Keratinocyte (primary cell): ENCODE results near the gene PLCD4. TPM values are rescaled to one million over a fixed set of nuclear protein-coding genes. Genes with fewer than 3 reads are reported as not detected.

Experiments used
- DNase-seq: peaks from one replicate; pipeline ENCODE4 v3.0.0-alpha.2; 2011; ENCODE audit warnings: low read depth, missing footprints, low spot score
- FAIRE-seq: peaks from 2 replicates; lab custom pipeline; 2011; peaks lifted over from hg19 to GRCh38; lab: Jason Lieb, UNC
- H2AFZ ChIP-seq: 2 replicates; pipeline ENCODE4 v1.6.0; 2012; ENCODE audit warnings: low read length, control low read depth, inconsistent platforms; ENCODE audit not compliant: control insufficient read depth
- H3K27ac ChIP-seq: 2 replicates; pipeline ENCODE4 v1.5.1; 2011; ENCODE audit warnings: low read length; ENCODE audit not compliant: control insufficient read depth, insufficient read depth
- H3K27me3 ChIP-seq: 3 replicates; pipeline ENCODE4 v1.6.0; 2011; ENCODE audit warnings: low read length; ENCODE audit not compliant: control insufficient read depth, insufficient read depth; ENCODE audit errors: extremely low read depth
- H3K36me3 ChIP-seq, 2 experiments: 2 replicates in 1 of 2; 3 replicates in 1 of 2; pipeline ENCODE4 v1.5.1; 2011; ENCODE audit warnings: low read length in 2 of 2, mild to moderate bottlenecking in 1 of 2; ENCODE audit not compliant: control insufficient read depth in 2 of 2, insufficient read depth in 2 of 2; ENCODE audit errors: extremely low read depth in 1 of 2
- H3K4me1 ChIP-seq: 3 replicates; pipeline ENCODE4 v1.5.1; 2011; ENCODE audit warnings: low read length; ENCODE audit not compliant: control insufficient read depth, insufficient read depth; ENCODE audit errors: extremely low read depth
- H3K4me2 ChIP-seq: 3 replicates; pipeline ENCODE4 v1.6.0; 2011; ENCODE audit warnings: low read depth, low read length; ENCODE audit not compliant: control insufficient read depth, insufficient read depth; ENCODE audit errors: extremely low read depth
- H3K4me3 ChIP-seq, 3 experiments: fragments of 200-600 bp in 1 of 3; sonication (generic) in 1 of 3; 2 replicates in 2 of 3; 3 replicates in 1 of 3; pipeline ENCODE4 v1.5.1; 2011 to 2016; ENCODE audit warnings: low read length in 3 of 3, mild to moderate bottlenecking in 3 of 3, control low read depth in 2 of 3, inconsistent platforms in 1 of 3, low read depth in 1 of 3, mixed read lengths in 1 of 3, mixed run types in 1 of 3, moderate library complexity in 1 of 3; ENCODE audit not compliant: control insufficient read depth in 2 of 3, insufficient read depth in 2 of 3; ENCODE audit errors: extremely low read depth in 1 of 3
- H3K79me2 ChIP-seq: 2 replicates; pipeline ENCODE4 v1.6.0; 2012; ENCODE audit warnings: low read length; ENCODE audit not compliant: control insufficient read depth, insufficient read depth
- H3K9ac ChIP-seq: 3 replicates; pipeline ENCODE4 v1.6.0; 2011; ENCODE audit warnings: low read length; ENCODE audit not compliant: control insufficient read depth, insufficient read depth; ENCODE audit errors: extremely low read depth
- H3K9me1 ChIP-seq: 3 replicates; pipeline ENCODE4 v1.6.0; 2011; ENCODE audit warnings: low read length; ENCODE audit not compliant: control insufficient read depth, insufficient read depth; ENCODE audit errors: extremely low read depth
- H3K9me3 ChIP-seq: 2 replicates; pipeline ENCODE4 v1.5.1; 2012; ENCODE audit warnings: low read depth, low read length; ENCODE audit not compliant: control insufficient read depth
- H4K20me1 ChIP-seq: 3 replicates; pipeline ENCODE4 v1.6.0; 2011; ENCODE audit warnings: low read length; ENCODE audit not compliant: control insufficient read depth, insufficient read depth; ENCODE audit errors: extremely low read depth
- EZH2 ChIP-seq: IDR thresholded peaks from one replicate; pipeline ENCODE4 v1.6.1; 2012; ENCODE audit warnings: inconsistent platforms, mild to moderate bottlenecking, low read length, moderate library complexity
- dilution Hi-C: fragments of 300-500 bp; cut with MboI; formaldehyde crosslinking; loops from one replicate; pipeline ENCODE4 v1.7.0; 2020; ENCODE audit warnings: low sequenced_read_pairs; ENCODE audit not compliant: extremely low pct_ligation_motif_present
- polyA plus RNA-seq, 5 experiments: library from polyadenylated mRNA; depleted of rRNA in 3 of 5; stranded (reverse) in 3 of 5; stranded (forward) in 1 of 5; unstranded in 1 of 5; fragments of >200 nt; gene quantifications; 1 replicate in 1 of 5; 2 replicates in 3 of 5; 3 replicates in 1 of 5; pipeline versions ENCODE4 v1.2.1 to v1.2.3, GENCODE V29; 2011 to 2012; ENCODE audit warnings: missing spikeins in 2 of 5, low read depth in 1 of 5, low replicate concordance in 1 of 5
- TF ChIP-seq, protein P1 (sequence below), 3 experiments: IDR thresholded peaks in 1 of 3; conservative IDR thresholded peaks in 1 of 3; optimal IDR thresholded peaks in 1 of 3; 2 replicates in 2 of 3; 3 replicates in 1 of 3; pipeline versions ENCODE3 to v1.5.1; 2011; ENCODE audit warnings: low read length in 3 of 3, mild to moderate bottlenecking in 3 of 3, moderate library complexity in 2 of 3, control low read depth in 1 of 3, inconsistent platforms in 1 of 3; ENCODE audit not compliant: insufficient read depth in 2 of 3; ENCODE audit errors: extremely low read depth in 1 of 3

The PLCD4 gene
- polyA plus RNA-seq, 1 donor (not counting 4 experiments of a cell fraction or from before 2014, with no cell fraction given) = 15.3 TPM

DNA sequence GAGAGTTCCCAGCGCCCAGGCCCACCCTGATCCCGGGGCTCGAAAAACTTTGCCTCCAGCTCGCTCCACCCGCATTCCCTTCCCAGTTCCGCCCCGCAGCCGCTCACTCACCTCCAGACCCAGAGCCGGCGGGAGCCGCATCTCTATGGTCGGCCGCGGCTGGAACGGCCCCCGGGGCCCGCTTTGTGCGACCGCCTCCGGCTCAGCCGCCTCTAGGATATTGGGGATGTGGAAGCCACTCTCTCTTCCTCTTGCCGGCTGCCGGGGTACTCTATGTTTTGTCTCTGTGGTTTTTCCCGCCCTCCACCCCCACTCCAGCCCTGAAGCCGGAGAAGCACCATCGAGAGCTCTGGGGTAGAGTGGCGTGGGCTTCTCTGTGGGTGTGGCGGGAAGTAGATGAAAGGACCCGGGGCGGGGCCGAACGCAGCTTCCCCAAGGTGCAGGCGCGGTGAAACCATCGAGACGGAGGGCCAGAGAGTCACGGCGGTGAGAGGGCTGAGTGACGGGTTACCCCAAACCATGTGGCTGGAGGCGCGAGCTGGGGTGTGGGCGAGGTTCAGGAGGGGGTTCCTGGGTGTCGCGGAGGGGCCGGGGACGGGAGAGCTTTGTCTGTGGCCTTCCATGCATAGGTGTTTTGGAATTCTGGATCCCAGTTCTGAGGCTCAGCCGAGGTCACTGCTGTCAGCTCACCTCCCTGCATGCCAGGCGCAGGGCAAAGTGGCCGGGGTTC, 51.7 kb downstream of the PLCD4 start, which contains the start of the genes BCS1L and ZNF142:
Gene BCS1L, plus strand, starts transcription at position 426 of the 730 bp plus-strand sequence. CDS start 1,305 bp downstream, outside the sequence.
Gene ZNF142, minus strand, starts transcription at position 366 of the 730 bp plus-strand sequence. CDS start 3,194 bp downstream, outside the sequence.
- Histone ChIP-seq H3K36me3 (peaks cover 36 to 38% of the 10 kb centered on the region in 2 experiments), H3K27ac (peak within 1 kb of the TSS; percentile 66), H2AFZ (peak within 1 kb of the TSS; percentile 72), H4K20me1 (peaks cover 2% of the 10 kb centered on the region), H3K79me2 (peaks cover 47% of the 10 kb centered on the region), H3K4me1 (peaks cover 11% of the 10 kb centered on the region), H3K4me3 (peak within 1 kb of the TSS; percentile 79 to 95 (median 93)), H3K9me1 (no peaks in the 10 kb centered on the region), H3K9me3 (no peaks in the 10 kb centered on the region), H3K9ac (peak within 1 kb of the TSS; percentile 81), H3K27me3 (no peaks in the 10 kb centered on the region), H3K4me2 (peak within 1 kb of the TSS; percentile 92)
- TF ChIP-seq, protein P1, sequence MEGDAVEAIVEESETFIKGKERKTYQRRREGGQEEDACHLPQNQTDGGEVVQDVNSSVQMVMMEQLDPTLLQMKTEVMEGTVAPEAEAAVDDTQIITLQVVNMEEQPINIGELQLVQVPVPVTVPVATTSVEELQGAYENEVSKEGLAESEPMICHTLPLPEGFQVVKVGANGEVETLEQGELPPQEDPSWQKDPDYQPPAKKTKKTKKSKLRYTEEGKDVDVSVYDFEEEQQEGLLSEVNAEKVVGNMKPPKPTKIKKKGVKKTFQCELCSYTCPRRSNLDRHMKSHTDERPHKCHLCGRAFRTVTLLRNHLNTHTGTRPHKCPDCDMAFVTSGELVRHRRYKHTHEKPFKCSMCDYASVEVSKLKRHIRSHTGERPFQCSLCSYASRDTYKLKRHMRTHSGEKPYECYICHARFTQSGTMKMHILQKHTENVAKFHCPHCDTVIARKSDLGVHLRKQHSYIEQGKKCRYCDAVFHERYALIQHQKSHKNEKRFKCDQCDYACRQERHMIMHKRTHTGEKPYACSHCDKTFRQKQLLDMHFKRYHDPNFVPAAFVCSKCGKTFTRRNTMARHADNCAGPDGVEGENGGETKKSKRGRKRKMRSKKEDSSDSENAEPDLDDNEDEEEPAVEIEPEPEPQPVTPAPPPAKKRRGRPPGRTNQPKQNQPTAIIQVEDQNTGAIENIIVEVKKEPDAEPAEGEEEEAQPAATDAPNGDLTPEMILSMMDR (optimal IDR thresholded peaks at IDR 0.05 in 1 of 3, IDR thresholded peaks at IDR 0.05 in 1 of 3, conservative IDR thresholded peaks at IDR 0.05 in 1 of 3; ENCODE audit: extremely low read depth in 1 of 3, insufficient read depth in 2 of 3, low read length in 3 of 3) = no peak
- TF ChIP-seq EZH2 = no peak
- no peak for DNase-seq
- FAIRE-seq = peak; percentile 73
- dilution Hi-C loops = no loop called here

DNA sequence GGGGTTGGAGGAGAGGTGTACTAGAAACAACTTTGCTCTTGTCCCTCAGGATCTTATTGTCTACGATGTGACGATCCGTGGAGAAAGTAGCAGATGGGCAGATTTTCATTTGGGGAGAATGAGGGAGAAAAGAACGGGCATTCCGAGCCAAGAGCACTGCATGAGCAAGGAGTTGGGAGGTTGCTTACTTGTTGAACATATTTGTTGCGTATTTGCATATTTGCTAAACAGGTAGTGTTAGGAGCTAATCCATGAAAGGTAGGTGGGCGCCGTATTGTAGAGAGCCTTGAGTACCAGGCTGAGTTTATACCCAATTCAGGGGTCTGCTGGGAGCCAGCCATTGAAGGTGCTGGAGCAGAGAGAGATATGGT, 52.3 kb downstream of the PLCD4 start:
- Histone ChIP-seq H3K27ac (peak overlapping the region; percentile 66), H3K9me1 (no peaks in the 10 kb centered on the region), H4K20me1 (peaks cover 2% of the 10 kb centered on the region), H3K4me3 (peak overlapping the region; percentile 79 to 95 (median 93)), H3K36me3 (peaks cover 38 to 41% of the 10 kb centered on the region in 2 experiments), H3K4me1 (peaks cover 11% of the 10 kb centered on the region), H3K9me3 (no peaks in the 10 kb centered on the region), H2AFZ (peak overlapping the region; percentile 72), H3K9ac (peak overlapping the region; percentile 81), H3K4me2 (peak overlapping the region; percentile 92), H3K27me3 (no peaks in the 10 kb centered on the region), H3K79me2 (peaks cover 47% of the 10 kb centered on the region)
- TF ChIP-seq, protein P1 (optimal IDR thresholded peaks at IDR 0.05 in 1 of 3, IDR thresholded peaks at IDR 0.05 in 1 of 3, conservative IDR thresholded peaks at IDR 0.05 in 1 of 3; ENCODE audit: extremely low read depth in 1 of 3, insufficient read depth in 2 of 3, low read length in 3 of 3) = no peak
- no peak for TF ChIP-seq EZH2
- DNase-seq (no peak), FAIRE-seq (peak; percentile 51)
- dilution Hi-C loops = no loop called here
